Suppressor macrophage (primary cell): ENCODE data around the gene DCBLD1.
"Not testable (repeated sequence)": the region's sequence is repeated elsewhere in the genome, so short reads cannot be mapped to it uniquely, and the experiment has no call there.

Experiments used
- DNase-seq, 4 experiments: peaks; one replicate each; pipeline ENCODE4 v3.0.0-alpha.2; 2020 to 2022
- total RNA-seq, 17 experiments: gene quantifications; one replicate each; lab custom pipeline; 2026; ENCODE audit warnings: mixed read lengths in 6 of 17, inconsistent platforms in 3 of 17; lab: John Stamatoyannopoulos, UW

DCBLD1 gene
- 8.4 to 32.0 (median 20.4) reads per million in 17 experiments for total RNA-seq

GRCh38 chr6:117482240-117483003, at the start of gene DCBLD1:
DCBLD1 (plus strand) TSS chr6:117482674; CDS start chr6:117482782, 108 bp downstream.
- DNase-seq: peak; percentile 85 to 93 (median 90)

- peak in 3 of 4 experiments; percentile 5 to 45 (median 20) for DNase-seq
Measured at GRCh38 chr6:117440706-117441525, 41.6 kb upstream of the DCBLD1 start.

GRCh38 chr6:117441824-117442264, 40.6 kb upstream of the DCBLD1 start:
- no peak for DNase-seq

DNA sequence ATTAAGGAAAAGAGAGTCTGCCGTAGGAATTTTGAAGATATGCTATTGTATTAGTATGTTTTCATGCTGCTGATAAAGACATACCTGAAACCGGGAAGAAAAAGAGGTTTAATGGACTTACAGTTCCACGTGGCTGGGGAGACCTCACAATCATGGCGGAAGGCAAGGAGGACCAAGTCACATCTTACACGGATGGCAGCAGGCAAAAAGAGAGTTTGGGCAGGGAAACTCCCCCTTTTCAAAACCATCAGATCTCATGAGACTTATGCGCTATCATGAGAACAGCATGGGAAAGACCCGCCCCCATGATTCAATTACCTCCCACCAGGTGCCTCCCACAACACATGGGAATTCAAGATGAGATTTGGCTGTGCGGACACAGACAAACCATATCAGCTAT, 40.2 kb upstream of the DCBLD1 start:
- not testable (repeated sequence) for DNase-seq

GRCh38 chr6:117444600-117444999, 37.9 kb upstream of the DCBLD1 start:
- no peak for DNase-seq

DNA sequence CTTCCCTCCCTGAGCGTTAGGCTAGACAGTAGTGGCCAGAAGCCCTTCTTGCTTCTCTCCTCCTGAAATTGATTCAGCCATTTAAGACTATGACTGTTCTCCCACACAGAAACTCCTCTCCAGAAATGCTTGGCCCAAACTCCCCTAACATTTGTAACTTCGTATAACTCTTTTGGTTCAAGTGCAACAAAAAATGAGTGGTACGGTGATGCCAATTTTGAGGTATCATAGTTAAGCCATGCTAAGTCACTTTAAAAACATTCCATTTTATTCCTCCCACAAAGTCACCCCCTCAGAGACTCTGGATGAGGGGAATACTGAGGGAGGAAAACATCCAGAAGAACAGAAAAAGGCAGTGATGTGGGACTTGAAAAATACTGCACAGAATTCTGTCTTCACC, 35.6 kb upstream of the DCBLD1 start:
- DNase-seq: no peak

- no peak for DNase-seq
Measured at GRCh38 chr6:117448011-117448410, 34.5 kb upstream of the DCBLD1 start.

GRCh38 chr6:117448732-117449485, 33.6 kb upstream of the DCBLD1 start:
- DNase-seq: no peak

GRCh38 chr6:117449549-117450439, 32.7 kb upstream of the DCBLD1 start:
- peak; percentile 69 to 80 (median 74) for DNase-seq

- peak; percentile 18 to 57 (median 36) for DNase-seq
Measured at GRCh38 chr6:117451671-117452070, 30.8 kb upstream of the DCBLD1 start.

- DNase-seq: no peak
Measured at GRCh38 chr6:117456250-117456649, 26.2 kb upstream of the DCBLD1 start.

- no peak for DNase-seq
Measured at GRCh38 chr6:117456998-117457397, 25.5 kb upstream of the DCBLD1 start.

DNA sequence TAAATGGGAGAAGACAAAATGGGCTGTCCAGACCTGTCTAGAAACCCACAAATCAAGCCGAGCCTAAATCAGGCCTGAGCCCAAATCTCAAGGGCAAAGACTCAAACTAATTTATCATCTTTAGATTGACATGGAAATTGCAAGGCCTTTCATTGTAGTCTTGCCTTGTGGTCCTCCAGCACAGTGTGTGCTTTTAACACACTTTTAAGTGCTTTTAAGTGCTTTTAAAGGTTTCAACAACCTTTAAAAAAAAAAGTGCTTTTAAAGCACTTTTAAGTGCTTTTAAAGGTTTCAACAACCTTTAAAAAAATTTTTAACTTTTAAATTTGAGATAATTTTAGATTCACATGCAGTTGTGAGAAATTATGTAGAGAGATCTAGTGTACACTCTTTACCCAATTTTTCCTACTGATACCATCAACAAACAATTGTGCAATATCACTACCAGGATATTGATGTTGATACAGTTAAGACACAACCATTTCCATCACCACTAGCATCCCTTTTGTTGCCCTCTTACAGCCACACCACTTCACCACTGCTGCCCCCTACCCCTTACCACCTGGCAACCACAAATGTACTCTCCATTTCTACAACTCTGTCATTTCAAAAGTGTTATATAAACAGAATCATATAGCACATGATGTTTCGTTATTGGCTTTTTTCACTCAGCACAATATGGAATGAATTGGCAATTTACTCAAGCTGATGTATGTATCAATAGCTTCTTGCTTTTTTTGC, 23.1 kb upstream of the DCBLD1 start:
- no peak for DNase-seq

GRCh38 chr6:117463762-117464665, 18.5 kb upstream of the DCBLD1 start:
- DNase-seq: peak in 2 of 4 experiments; percentile 5 to 29

DNA sequence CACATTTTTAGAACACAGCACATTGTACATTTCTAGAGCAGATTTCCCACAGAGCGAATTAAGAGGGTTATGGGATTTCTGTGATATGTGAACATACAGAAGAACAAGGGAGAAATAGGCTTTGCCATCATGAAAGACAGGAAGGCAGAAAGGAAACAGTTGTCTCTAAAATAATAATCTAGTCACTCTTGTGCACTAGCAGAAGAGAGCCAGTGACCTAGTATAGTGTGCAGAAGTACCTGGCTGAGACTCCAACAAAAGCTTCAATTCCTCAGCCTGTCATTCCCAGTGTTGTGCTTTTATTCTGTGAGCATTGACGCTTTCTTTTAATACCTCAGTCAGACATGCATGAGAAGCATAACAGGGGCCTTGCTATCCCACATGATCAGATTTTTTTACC, 17.8 kb upstream of the DCBLD1 start:
- no peak for DNase-seq

GRCh38 chr6:117465691-117466090, 16.8 kb upstream of the DCBLD1 start:
- no peak for DNase-seq

DNA sequence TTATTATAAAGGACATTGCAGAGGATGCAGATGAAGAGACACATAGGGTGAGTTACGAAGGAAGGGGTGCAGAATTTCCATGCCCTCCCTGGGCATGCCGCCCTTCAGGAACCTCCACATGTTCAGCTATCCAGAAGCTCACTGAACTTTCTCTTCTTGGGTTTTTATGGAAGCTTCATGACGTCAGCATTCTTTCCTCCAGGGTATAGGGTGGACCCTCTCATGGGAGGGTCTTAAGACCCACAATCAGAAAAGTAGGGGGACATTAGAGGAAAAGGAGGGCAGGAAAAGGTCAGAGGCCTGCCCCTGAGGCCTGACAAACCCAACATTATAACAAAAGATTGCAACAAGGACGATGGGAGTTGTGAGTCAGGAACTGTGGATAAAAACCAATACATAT, 14.6 kb upstream of the DCBLD1 start:
- no peak for DNase-seq

- not testable (repeated sequence) for DNase-seq
Measured at GRCh38 chr6:117468527-117468926, 13.9 kb upstream of the DCBLD1 start.

DNA sequence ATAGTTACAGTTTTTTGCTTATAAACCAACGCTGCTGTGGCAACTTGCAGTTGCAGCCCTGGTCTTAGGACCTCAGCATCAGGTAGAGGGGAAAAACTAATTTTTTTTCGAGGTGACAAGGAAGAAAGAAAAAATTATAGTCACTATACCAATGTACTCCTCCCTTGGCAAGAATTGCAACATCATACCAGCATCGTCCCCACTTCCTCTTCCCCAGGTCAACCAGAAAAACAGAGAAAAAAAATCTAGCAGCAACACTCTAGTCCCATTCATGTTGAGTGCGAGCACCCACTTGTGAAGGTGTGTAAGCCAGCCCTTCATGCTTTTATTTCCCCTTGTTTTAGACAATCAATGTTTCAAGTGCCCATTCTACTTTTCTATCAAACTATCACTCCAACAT, 13.1 kb upstream of the DCBLD1 start:
- DNase-seq: peak; percentile 18 to 55 (median 28)

DNA sequence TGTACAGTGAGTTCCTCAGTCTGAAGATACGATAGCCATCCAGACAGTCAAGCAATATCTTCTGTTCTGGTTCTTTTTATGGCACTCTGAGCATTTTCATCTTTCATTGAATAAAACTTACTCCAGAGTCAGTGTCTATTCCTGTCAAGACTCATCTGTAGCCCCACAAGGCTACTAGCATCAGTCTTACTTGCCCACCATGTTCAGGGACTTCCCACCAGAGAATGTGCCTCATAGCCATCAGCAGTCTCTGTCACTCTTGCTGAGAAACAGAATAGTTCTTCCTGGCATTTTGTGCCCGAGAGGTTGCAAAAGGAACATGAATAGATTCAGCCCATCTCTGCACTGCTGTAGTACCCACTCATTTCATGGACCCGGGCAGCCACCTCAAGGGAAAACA, 12.7 kb upstream of the DCBLD1 start:
- DNase-seq: no peak
